Rectal smooth muscle tissue (tissue), 1 donor: ENCODE results near the gene ACOXL.

Experiments used
- H3K27ac ChIP-seq: one replicate; pipeline ENCODE4 v1.7.0; 2013; ENCODE audit warnings: low read depth, low read length, inconsistent platforms
- H3K27me3 ChIP-seq: one replicate; pipeline ENCODE4 v1.7.0; 2013; ENCODE audit warnings: low read length; ENCODE audit not compliant: control insufficient read depth, insufficient read depth
- H3K36me3 ChIP-seq: one replicate; pipeline ENCODE4 v1.7.0; 2013; ENCODE audit warnings: low read length; ENCODE audit not compliant: control insufficient read depth, insufficient read depth
- H3K4me1 ChIP-seq: one replicate; pipeline ENCODE4 v1.7.0; 2013; ENCODE audit warnings: low read length; ENCODE audit not compliant: control insufficient read depth, insufficient read depth
- H3K4me3 ChIP-seq: one replicate; pipeline ENCODE4 v1.7.0; 2013; ENCODE audit warnings: low read length
- H3K9ac ChIP-seq: one replicate; pipeline ENCODE4 v1.7.0; 2013; ENCODE audit warnings: low read length

The ACOXL gene

GRCh38 chr2:110978756-110979470 lies 246.5 kb downstream of the ACOXL start:
- Histone ChIP-seq H3K27ac (no peak overlapping the region), H3K36me3 (no peaks in the 10 kb centered on the region), H3K9ac (no peak overlapping the region), H3K4me1 (no peaks in the 10 kb centered on the region), H3K27me3 (no peaks in the 10 kb centered on the region), H3K4me3 (no peak overlapping the region)

GRCh38 chr2:110979471-110980338 lies 247.3 kb downstream of the ACOXL start:
- H3K27me3 ChIP-seq, result no peaks in the 10 kb centered on the region
- no peak overlapping the region for H3K9ac ChIP-seq

GRCh38 chr2:110980339-110981062 lies 248.1 kb downstream of the ACOXL start:
- no peaks in the 10 kb centered on the region for H3K36me3 ChIP-seq
- no peak overlapping the region for H3K9ac ChIP-seq
- no peak overlapping the region for H3K27ac ChIP-seq
- no peaks in the 10 kb centered on the region for H3K4me1 ChIP-seq
- no peak overlapping the region for H3K4me3 ChIP-seq
- H3K27me3 ChIP-seq, result no peaks in the 10 kb centered on the region

More at GRCh38 chr2:110979471-110980338, 247.3 kb downstream of the ACOXL start:
- Histone ChIP-seq H3K36me3 (no peaks in the 10 kb centered on the region), H3K27ac (no peak overlapping the region), H3K4me3 (no peak overlapping the region), H3K4me1 (no peaks in the 10 kb centered on the region)

- Histone ChIP-seq H3K9ac (no peak overlapping the region), H3K36me3 (no peaks in the 10 kb centered on the region), H3K4me1 (no peaks in the 10 kb centered on the region), H3K27ac (no peak overlapping the region), H3K27me3 (no peaks in the 10 kb centered on the region), H3K4me3 (no peak overlapping the region)
Observed at GRCh38 chr2:110983133-110983532, 250.8 kb downstream of the ACOXL start.

- H3K4me3 ChIP-seq, result no peak overlapping the region
- no peak overlapping the region for H3K9ac ChIP-seq
- no peaks in the 10 kb centered on the region for H3K4me1 ChIP-seq
- no peak overlapping the region for H3K27ac ChIP-seq
- H3K36me3 ChIP-seq, result no peaks in the 10 kb centered on the region
- no peaks in the 10 kb centered on the region for H3K27me3 ChIP-seq
Observed at GRCh38 chr2:110984694-110985490, 252.5 kb downstream of the ACOXL start.

GRCh38 chr2:110990440-110990839 lies 258.1 kb downstream of the ACOXL start:
- Histone ChIP-seq H3K36me3 (no peaks in the 10 kb centered on the region), H3K4me1 (no peaks in the 10 kb centered on the region), H3K27ac (no peak overlapping the region), H3K9ac (no peak overlapping the region), H3K27me3 (no peaks in the 10 kb centered on the region), H3K4me3 (no peak overlapping the region)

- no peak overlapping the region for H3K27ac ChIP-seq
- H3K36me3 ChIP-seq, result no peaks in the 10 kb centered on the region
Observed at GRCh38 chr2:110991911-110992310, 259.5 kb downstream of the ACOXL start.

GRCh38 chr2:110992886-110993285 lies 260.5 kb downstream of the ACOXL start:
- H3K27ac ChIP-seq, result no peak overlapping the region
- H3K4me3 ChIP-seq, result no peak overlapping the region
- H3K27me3 ChIP-seq, result no peaks in the 10 kb centered on the region
- no peak overlapping the region for H3K9ac ChIP-seq
- H3K36me3 ChIP-seq, result no peaks in the 10 kb centered on the region
- H3K4me1 ChIP-seq, result no peaks in the 10 kb centered on the region

More at GRCh38 chr2:110991911-110992310, 259.5 kb downstream of the ACOXL start:
- Histone ChIP-seq H3K4me1 (no peaks in the 10 kb centered on the region), H3K4me3 (no peak overlapping the region), H3K27me3 (no peaks in the 10 kb centered on the region), H3K9ac (no peak overlapping the region)

GRCh38 chr2:110993557-110994231 lies 261.3 kb downstream of the ACOXL start:
- Histone ChIP-seq H3K27ac (no peak overlapping the region), H3K4me3 (no peak overlapping the region), H3K4me1 (no peaks in the 10 kb centered on the region), H3K9ac (no peak overlapping the region), H3K27me3 (no peaks in the 10 kb centered on the region), H3K36me3 (no peaks in the 10 kb centered on the region)

GRCh38 chr2:110994250-110994961 lies 262.0 kb downstream of the ACOXL start:
- Histone ChIP-seq H3K27ac (no peak overlapping the region), H3K27me3 (no peaks in the 10 kb centered on the region), H3K4me3 (no peak overlapping the region), H3K4me1 (no peaks in the 10 kb centered on the region), H3K9ac (no peak overlapping the region), H3K36me3 (no peaks in the 10 kb centered on the region)

GRCh38 chr2:110995911-110996310 lies 263.5 kb downstream of the ACOXL start:
- H3K9ac ChIP-seq, result no peak overlapping the region
- H3K27ac ChIP-seq, result no peak overlapping the region
- H3K36me3 ChIP-seq, result no peaks in the 10 kb centered on the region
- H3K4me1 ChIP-seq, result no peaks in the 10 kb centered on the region
- no peaks in the 10 kb centered on the region for H3K27me3 ChIP-seq
- H3K4me3 ChIP-seq, result no peak overlapping the region
